Measurements from ENCODE around the gene ZBTB20. TPM values are rescaled to one million over a fixed set of nuclear protein-coding genes. Genes with fewer than 3 reads are reported as not detected.

Gene ZBTB20
- total RNA-seq, 1 donor from 2014 or later = 8.8 TPM

DNA sequence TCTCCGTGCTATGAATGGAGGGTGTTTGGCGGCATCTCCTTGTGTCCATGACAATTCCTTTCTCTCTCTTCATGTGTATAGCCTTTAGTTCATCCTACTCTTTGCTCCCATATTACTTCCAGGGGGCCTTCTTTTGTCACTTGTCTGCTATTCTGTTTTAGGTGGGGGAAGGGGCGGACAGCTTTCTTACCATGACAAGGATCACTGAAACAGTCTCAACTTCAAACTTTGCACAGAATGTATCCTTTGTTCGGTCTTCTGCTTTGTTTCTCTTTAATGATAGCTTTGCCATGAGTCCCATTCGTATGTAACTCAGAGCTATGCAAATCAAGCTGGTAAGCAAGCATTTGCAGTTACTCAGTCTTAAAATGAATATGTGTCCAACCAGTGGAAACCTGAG is 559.1 kb downstream of the ZBTB20 start:
- no peak for DNase-seq (ENCODE audit: low read depth, low spot score)

DNA sequence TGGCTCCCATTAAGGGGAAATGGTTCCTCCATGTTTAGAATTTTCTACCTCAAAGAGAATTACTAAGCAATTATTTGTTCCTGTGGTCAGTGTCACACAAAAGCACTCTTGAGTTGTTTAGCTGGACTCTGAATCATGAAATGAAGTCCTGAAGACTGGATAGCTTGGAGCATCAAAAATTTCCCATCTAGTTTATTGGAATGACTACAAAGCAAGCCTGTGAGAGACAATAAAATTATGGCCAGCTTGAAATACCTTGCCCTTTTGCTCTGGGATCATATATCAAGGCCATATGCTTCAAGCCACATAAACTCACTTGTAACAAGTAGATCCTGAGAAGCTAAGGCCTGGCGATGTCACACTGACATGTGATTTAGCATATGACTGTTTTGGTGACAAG is 561.0 kb downstream of the ZBTB20 start:
- DNase-seq (ENCODE audit: low read depth, low spot score) = no peak

DNA sequence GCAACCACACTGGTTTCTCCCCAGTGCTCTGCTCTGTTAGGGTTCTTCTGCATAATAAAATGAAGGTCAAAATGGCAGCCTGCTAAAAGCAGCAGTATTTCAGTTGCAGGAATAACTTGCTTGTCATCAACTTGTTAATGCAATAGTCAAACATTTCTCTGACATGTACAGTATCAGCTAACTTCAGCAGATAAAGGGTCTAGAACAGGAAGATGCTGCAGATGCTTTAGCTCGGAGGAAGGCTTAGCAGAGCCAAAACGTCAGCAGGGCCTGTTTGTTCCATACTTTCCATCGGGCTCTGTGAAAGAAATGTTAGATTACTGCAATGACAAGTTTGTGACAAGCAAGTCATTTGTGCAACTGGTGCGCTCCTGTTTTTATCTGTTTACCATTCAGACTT is 561.4 kb downstream of the ZBTB20 start:
- DNase-seq (ENCODE audit: low read depth, low spot score) = no peak

DNA sequence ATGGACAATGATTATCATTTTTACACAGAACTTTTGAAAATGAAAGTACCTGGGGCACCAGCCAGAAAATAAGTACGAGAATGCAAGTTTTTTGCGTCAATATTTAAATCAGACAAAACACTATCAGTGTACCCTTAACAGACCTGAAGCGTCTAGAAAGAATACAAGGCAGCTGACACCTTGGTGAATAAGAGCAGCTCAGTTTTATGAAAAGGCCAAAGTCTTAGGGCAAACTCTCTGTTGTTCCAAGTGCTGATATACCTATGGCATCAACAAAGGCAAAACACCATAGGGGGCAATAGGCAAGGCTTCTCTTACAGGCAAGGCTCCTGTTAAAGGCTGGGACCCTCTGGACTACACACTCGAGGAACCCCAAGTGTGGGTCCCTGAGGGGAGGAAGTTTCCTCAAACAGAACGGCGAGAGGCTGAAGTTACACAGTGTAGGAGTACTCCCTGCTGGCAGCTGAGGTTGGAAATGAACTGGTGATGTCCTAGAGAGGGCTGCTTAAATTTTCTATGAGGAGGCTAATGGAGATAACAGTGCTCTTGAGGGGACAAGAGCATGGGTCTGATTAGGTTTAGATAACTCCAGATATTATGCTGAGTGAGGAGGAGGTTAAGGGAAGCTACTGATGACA is 562.2 kb downstream of the ZBTB20 start:
- no peak for DNase-seq (ENCODE audit: low read depth, low spot score)

DNA sequence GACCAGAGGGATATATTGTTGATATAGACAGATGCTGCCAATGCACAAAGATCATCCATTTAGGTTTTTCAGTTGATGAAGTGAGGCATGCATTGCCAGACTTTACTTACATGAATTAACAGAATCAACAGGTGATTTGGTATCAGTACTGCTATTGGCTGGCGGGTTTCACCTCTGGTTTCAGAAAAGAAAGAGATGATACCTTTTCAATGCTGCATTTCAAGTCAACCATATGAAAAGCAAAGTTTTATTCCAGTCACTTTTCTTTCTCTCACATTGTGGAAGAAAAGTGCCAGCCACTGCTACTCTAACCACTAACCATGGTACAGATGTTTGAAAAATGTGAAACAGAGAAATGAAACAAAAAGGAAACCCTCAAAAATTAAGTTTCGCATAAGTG is 564.2 kb downstream of the ZBTB20 start:
- DNase-seq (ENCODE audit: low read depth, low spot score) = no peak

DNA sequence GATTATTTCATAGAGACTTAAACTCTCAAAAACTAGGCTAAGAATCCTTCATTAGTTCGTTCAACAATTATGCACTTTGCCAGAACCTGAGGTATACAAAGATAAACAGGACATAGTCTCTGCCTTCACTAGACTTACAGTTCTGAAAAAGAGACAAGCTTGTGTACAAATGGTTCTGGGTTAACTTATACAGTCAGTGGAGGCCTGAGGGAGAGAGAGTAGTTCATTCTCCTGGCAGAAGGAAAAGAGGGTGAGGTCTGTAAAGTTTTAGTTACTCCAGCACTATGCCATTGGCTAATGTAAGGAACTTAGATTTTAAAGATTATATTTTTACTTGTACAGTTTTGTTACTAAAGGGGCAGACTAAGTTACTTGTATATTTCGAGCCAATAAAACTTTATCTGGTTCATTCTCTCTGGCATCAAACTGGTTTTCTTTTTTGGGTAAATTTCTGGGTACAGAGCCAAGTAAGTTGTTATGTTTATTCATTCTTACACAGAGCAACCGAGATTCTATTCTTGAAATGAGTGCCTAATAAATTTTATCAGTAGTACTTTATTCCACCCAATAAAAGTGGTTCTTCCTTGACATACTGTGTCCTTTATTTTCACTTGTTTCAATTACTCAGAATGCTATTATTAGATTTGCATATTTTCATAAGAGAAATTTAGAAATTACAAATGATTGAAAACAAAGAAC is 574.6 kb downstream of the ZBTB20 start:
- no peak for DNase-seq (ENCODE audit: low read depth, low spot score)

DNA sequence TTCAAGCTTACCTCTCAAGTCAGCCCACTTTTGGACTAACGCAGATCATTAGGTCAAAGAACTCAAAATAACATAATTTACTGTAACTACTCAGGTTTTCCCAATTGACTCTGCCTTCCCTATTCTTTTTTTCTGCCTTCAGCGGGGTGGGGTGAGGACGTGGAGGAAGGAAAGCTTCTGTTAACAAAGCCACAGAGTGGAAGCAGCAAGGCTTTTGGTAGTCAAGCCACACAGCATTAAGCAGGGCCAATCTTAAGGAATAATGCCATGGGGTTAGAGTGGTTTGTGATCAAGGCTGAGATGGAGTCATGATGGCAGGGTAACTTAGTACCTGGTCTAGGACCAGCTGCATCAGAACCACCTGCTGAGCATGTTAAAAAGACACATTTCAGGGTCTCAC is 575.7 kb downstream of the ZBTB20 start:
- DNase-seq (ENCODE audit: low read depth, low spot score) = no peak

DNA sequence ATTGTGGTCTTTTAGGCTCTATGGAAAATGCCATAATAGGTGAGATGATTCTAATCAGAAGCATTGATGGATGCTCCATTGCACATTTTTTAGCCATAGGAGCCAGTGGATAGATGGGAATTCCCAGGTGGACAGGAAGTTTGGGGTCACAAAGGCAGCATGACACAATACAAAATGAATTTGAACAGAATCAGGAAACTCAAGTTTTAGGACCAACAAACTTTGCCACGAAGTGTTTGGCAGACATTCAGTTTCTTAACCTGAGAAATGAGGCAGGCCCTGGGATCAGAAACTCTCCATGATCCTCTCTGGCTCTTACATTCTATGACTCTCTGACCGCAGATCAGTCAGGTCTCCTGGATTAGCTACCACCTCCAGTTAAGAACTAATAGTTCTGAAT is 577.9 kb downstream of the ZBTB20 start:
- peak; percentile 4 for DNase-seq (ENCODE audit: low read depth, low spot score)

DNA sequence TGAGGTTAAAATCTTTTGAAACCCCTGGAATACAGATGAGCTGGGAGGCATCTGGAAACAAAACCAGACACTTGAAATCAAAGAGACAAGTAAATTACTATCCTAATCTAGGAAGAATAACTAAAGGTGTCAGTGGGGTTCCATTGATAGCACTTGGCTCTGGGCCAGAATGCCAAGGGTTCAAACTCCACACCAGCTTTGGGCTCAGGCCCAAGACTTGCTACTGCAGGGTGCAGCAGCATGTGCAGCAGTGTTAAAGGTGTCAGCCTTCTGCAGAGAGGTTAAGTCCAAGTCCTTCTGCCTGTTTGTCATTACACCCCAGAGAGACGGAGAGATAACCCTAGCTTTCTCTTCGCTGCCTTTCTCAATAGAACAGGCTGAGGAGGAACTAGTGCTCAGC is 579.3 kb downstream of the ZBTB20 start:
- no peak for DNase-seq (ENCODE audit: low read depth, low spot score)

DNA sequence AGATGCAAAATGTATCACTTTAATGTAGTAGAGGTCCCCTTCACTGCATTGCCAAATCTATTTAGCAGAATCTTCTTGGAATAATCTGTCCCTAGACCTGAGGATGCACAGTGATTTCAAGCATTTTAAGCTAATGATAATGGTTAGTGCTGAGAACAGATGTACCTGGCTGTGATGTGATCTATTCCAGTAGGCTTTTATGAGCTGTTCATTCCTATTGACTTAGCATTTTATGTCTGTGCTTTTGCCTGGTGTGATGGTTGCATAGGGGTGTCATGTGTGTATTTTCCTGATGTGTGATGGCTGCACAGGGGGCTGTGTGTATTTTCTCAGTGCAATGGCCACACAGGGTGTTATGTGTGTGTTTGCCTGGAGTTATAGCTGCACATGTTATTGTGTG is 580.3 kb downstream of the ZBTB20 start:
- DNase-seq (ENCODE audit: low read depth, low spot score) = no peak

DNA sequence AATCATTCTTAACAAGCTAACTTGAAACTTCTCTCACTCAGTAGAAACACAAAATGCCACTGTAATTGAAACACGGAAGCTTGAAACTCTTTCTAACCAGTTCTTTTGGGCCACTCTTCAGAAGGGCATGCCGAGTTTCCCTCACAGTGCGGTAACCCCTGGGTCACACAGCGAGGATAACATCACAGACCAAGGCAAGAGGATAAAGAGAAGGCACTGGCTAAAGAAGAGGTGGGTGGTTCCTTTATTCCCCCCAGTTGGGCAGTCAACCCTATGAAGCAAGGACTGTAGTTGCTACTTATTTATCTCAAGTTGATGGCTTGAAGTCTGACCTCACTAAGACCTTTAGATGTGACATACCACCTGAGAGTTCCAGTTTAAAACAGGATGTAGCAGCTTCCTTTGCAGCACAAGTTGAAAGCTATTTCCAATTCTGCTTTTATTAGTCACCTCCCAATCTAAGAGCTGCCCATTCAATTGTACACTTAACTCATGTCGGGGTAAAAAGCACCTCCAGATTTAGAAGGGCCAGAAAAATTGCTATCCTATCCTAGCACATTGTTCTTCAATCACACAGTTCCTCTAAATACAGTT is 580.8 kb downstream of the ZBTB20 start:
- DNase-seq (ENCODE audit: low read depth, low spot score) = peak; percentile 19

DNA sequence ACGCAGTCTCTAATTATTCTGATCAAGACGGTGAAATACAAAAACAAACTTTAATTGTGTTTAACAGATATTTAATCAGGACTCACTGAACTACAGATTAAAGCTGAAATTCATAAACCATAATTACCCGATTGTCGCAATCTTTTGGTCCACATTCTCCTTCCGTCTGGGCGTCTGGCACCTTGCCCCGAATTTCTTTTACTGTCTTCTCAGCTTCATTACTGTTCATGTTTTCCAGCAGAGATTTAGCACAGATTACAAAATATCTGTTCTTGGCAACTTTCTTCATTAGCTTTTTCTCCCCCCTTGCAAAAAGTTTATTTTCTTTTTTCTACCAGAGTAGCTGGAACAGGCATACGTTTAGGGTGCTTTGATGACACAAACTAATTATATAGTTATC is 581.9 kb downstream of the ZBTB20 start:
- DNase-seq (ENCODE audit: low read depth, low spot score) = no peak

DNA sequence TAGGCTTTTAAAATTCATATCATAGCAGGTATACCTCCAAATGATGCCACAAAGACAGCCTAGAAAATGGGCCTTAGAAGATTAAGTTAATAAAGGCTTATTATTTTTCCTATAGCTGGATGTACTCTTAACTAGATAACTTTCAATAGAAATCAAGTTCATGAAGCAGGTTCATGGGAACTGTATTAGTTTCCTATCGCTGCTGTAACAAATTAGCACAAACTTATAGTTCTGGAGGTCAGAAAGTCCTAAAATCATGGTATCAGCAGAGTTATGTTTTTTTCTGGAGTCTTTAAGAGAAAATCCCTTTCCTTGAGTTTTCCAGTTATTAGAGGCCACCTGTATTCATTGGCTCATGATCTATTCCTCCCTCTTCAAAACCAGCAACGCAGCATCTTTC is 583.4 kb downstream of the ZBTB20 start:
- no peak for DNase-seq (ENCODE audit: low read depth, low spot score)

DNA sequence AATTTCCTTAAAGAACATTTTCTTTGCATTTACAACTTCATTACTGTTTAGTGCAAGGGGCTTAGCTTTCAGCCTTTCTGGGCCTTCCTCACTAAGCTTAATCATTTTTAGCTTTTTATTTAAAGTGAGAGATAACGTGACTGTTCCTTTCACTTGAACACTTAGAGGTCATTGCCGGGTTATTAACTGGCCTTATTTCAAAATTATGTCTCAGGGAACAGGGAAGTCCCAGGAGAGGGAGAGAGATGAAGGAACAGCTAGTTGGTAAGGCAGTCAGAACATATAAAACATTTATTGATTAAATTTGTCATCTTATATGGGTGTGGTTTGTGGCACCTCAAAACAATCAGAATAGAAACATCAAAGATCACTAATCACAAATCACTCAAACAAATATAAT is 584.5 kb downstream of the ZBTB20 start:
- no peak for DNase-seq (ENCODE audit: low read depth, low spot score)

DNA sequence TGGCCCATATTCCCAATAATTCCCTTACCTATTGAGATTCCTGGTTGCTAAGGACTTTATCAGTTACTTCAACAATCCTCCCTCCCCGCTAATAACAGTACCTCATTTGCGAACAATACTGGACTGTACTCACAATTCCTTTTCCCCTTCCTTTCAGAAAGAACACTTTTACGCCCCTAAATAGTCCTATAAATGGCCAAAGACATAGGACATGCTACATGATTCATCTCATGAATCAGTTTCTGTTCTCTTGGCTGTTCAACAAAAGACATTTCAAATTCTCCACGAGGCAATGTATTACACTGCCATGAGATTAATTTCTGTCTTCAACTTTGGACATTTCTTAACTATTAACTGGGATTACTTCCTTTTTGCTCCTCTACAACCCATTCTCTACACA is 588.8 kb downstream of the ZBTB20 start:
- no peak for DNase-seq (ENCODE audit: low read depth, low spot score)

DNA sequence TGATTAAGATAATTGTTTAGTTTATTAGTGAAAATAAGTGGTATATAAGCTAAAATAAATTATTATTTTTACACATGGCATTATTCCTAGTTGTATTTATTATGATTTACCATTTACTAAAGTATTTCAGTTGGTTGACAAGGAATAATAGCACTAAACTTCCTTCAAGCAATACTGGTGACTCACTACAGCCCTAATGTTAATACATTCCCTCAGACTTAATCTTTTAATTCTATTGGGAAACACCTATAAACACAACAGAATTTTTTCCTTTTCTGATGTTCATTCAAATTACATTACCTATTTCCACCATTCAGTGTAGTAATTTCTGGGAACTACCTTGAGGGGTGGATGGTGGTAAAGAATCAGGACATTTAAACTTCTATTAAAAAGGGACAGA is 589.3 kb downstream of the ZBTB20 start:
- no peak for DNase-seq (ENCODE audit: low read depth, low spot score)

DNA sequence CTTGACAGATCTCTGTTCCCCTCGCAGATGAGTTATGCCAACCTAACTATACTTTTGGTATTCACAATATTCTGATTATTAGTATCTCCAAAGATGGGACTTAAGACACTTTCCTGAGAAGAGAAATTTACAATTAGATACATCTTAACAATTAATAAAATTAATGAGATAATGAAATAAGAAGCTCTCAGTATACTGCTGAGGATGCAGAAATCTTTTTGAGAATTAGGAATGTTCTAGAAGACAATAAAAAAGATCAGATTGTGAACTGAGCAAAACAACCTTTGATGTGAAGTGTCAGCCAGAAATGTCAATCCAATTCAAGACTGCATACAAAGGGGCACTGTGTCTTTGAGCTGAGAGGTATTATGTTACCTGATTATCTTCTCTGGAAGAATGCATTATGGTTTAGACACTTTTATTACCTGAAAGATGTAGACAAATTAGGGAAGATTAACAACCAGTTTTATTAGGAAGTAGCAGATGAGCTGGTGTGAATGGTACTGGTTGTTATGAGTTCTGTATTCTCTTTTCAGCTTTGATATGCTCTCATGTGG is 590.4 kb downstream of the ZBTB20 start:
- no peak for DNase-seq (ENCODE audit: low read depth, low spot score)

DNA sequence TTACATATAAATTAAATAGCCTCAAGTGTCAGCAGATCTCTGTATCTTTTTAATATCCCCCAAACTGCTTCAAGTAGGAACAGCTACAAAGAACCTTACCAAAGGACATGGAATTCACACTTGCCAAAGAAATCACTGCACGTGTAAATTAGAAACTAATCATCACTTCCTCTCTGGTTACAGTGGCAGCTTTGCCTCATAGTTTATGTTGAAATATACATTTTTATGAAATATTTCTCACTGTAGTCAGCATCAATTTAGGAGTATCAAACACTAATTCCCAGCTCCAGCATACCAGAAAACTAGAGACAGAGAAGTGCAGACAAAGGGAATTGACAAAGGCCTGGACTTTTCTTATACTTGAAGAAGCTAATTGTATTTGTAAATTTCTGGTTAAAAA is 592.4 kb downstream of the ZBTB20 start:
- no peak for DNase-seq (ENCODE audit: low read depth, low spot score)

DNA sequence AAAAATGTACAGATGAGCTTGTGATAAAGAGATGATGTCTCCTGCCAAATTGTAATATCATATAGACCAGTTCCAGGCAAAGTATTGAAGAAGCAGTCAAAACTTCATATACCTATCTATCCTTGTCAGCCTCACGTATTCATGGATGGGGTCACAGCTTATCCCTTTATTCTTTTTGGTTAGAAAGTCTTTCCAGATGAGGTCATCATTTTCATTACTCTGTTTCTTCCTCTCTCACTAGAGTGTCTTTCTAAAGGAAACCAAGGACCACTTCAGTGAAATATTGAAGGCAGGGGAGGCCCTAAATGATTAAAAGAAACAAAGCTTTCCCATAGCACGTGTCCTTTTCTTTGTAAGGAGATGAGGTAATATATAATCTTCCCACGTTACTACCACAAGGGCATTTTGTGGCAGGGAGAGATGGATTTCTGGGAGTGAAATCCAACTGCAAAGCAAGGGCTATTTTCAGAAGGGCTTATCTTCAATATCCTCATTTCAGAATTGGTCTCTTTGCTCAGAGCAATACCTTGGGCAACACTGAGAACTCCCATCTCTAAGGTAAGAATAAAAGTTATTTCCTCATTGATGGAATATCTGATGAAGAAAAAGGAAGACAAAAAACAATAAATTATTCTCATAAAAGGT is 593.0 kb downstream of the ZBTB20 start:
- no peak for DNase-seq (ENCODE audit: low read depth, low spot score)

DNA sequence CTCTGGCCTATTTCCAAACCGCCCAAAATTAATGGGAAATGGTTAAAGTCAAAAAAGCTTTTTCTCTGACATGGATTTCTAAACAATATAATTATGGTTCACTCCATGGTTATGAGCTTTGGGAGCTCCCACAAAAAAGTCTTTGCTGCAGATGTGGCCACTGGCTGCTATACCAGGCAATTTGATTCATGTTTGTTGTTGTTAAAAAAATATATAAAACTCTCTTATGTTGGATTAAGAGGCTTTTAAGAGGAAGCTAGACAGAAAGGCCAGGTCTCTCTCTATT is 594.6 kb downstream of the ZBTB20 start:
- no peak for DNase-seq (ENCODE audit: low read depth, low spot score)

DNA sequence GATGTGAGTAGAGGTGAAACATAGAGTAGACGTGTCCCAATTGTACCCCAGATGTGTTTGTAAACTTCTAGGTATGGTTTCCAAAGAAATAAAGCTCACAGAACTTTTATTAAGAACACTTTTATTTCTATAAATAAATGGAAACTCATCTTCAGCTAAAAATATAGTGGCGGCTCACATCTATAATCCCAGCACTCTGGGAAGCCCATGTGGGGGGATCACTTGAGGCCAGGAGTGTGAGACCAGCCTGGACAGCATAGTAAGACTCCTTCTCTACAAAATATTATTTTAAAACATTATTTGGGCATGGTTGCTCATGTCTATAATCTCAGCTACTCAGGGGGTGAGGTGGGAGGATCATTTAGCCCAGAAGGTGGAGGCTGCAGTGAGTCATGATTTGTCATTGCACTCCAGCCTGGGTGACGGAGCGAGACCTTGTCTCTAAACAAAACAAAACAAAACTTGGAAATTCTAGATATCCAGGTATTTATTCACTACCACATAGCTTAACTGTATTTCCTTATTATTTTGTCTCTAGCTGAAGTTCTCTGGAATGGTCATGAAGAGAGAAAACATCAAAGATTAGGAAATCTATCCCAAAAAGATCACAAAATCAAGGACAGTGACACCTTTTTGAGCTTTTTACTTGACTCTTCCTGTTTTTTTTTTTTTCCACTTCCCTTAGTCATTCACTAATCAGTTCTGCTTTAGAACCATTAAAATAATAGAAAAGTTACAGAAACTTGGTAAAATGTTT is 595.1 kb downstream of the ZBTB20 start:
- no peak for DNase-seq (ENCODE audit: low read depth, low spot score)

DNA sequence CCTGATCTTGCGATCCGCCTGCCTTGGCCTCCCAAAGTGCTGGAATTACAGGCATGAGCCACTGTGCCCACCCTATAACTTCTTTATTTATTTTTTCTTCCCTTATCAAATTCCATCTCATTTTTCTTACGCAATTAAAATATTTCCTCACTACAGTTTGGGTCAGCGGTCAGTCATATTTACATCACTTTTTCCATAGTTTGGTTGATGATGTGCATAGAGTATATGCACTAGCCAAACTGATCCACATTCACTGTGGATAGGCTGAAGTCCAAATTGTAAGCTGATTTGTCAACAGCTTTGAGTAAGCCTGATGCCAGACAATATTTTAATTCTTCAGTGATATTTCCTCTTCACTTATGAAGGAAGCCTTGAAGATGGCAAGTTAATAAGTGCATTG is 596.9 kb downstream of the ZBTB20 start:
- no peak for DNase-seq (ENCODE audit: low read depth, low spot score)
